ENCODE results near the gene ETFA. TPM values are rescaled to one million over a fixed set of nuclear protein-coding genes. Genes with fewer than 3 reads are reported as not detected.
A peak's percentile ranks its signal among the peaks of the same experiment; 100 is the strongest.

The ETFA gene
- total RNA-seq, 4 donors from 2014 or later, result 90.9 to 233 (median 99.9) TPM

DNA sequence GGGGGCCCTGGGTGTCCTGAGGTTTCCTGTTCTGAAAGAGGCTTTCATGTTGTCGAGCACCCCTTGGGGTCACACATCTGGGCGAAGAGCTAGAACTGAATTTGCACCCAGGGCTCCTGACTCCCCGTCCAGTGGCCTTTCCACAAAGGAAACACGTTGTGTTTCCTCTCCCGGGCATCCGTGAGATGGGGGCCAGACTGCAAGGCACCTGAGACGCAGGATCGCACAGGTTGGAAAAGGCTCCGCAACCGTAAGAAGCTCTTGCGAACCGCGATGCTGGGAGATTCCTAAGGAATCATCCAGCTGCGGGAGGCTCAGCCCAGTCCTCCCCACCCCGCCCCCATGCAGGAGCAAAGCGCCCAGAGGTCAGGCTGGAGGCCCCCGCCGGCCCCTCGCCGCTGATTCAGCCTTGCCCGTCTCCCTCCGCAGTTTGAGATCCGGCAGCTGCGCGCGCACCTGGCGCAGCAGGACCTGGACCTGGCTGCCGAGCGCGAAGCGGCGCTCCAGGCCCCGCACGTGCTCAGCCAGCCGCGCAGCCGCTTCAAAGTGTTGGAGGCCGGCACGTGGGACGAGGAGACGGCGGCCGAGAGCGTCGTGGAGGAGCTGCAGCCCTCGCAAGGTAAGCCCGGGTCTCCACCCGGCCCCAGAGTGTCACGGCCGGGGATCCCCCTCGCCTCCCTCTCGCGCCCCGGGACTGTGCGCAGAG is 119.6 kb downstream of the ETFA start:
- Histone ChIP-seq H3K36me3 (no peaks in the 10 kb centered on the region), H3K4me1 (peaks cover under 1 to 4% of the 10 kb centered on the region in 2 donors), H3K4me3 (no peak overlapping the region), H3K27ac (no peak overlapping the region), H3K9me3 (no peaks in the 10 kb centered on the region), H3K27me3 (no peaks in the 10 kb centered on the region)
- no peak for DNase-seq
- intact Hi-C loops (cut with DNase I; ENCODE audit: low total_unique reads), result no loop called here
- TF ChIP-seq, protein P1, sequence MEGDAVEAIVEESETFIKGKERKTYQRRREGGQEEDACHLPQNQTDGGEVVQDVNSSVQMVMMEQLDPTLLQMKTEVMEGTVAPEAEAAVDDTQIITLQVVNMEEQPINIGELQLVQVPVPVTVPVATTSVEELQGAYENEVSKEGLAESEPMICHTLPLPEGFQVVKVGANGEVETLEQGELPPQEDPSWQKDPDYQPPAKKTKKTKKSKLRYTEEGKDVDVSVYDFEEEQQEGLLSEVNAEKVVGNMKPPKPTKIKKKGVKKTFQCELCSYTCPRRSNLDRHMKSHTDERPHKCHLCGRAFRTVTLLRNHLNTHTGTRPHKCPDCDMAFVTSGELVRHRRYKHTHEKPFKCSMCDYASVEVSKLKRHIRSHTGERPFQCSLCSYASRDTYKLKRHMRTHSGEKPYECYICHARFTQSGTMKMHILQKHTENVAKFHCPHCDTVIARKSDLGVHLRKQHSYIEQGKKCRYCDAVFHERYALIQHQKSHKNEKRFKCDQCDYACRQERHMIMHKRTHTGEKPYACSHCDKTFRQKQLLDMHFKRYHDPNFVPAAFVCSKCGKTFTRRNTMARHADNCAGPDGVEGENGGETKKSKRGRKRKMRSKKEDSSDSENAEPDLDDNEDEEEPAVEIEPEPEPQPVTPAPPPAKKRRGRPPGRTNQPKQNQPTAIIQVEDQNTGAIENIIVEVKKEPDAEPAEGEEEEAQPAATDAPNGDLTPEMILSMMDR (IDR thresholded peaks at IDR 0.05), result no peak
- TF ChIP-seq POLR2A (IDR thresholded peaks at IDR 0.05), result no peak

GRCh38 chr15:76190751-76191538 is 120.3 kb downstream of the ETFA start:
- intact Hi-C loops (cut with DNase I; ENCODE audit: low total_unique reads), result no loop called here
- peak; percentile 60 to 74 for DNase-seq
- TF ChIP-seq, protein P1 (IDR thresholded peaks at IDR 0.05), result peak; percentile 81 to 87 (median 82)
- no peak for TF ChIP-seq POLR2A (IDR thresholded peaks at IDR 0.05)
- H3K4me3 ChIP-seq, result no peak overlapping the region
- no peaks in the 10 kb centered on the region for H3K9me3 ChIP-seq
- H3K4me1 ChIP-seq, result peaks cover 0 to 1% of the 10 kb centered on the region in 2 donors
- no peaks in the 10 kb centered on the region for H3K36me3 ChIP-seq
- H3K27me3 ChIP-seq, result no peaks in the 10 kb centered on the region
- no peak overlapping the region for H3K27ac ChIP-seq

- no peaks in the 10 kb centered on the region for H3K27me3 ChIP-seq
- no peak overlapping the region for H3K27ac ChIP-seq
- no peak for DNase-seq
- no peaks in the 10 kb centered on the region for H3K36me3 ChIP-seq
- no peaks in the 10 kb centered on the region for H3K4me1 ChIP-seq
- TF ChIP-seq, protein P1 (IDR thresholded peaks at IDR 0.05), result no peak
- TF ChIP-seq POLR2A (IDR thresholded peaks at IDR 0.05), result no peak
- no peaks in the 10 kb centered on the region for H3K9me3 ChIP-seq
- intact Hi-C loops (cut with DNase I; ENCODE audit: low total_unique reads), result no loop called here
- H3K4me3 ChIP-seq, result no peak overlapping the region
These were observed 121.2 kb downstream of the ETFA start for GRCh38 chr15:76190070-76190564.

DNA sequence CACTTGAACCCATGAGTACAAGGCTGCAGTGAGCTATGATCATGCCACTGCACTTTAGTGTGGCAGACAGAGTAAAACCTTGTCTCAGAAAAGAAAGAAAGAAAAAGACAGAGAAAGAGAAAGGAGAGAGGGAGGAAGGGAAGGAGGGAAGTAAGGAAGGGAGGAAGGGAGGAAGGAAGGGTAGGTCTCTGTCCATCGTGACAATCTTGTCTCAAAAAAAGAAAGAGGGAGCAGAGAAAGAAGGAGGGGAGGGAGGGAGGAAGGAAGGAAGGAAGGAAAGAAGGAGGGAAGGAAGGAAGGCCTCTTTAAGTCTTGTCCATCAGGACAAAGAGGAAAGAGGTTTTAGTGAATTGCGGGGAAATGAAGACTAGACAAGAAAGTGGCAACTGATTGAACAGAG is 122.2 kb downstream of the ETFA start:
- Histone ChIP-seq H3K36me3 (no peaks in the 10 kb centered on the region), H3K9me3 (no peaks in the 10 kb centered on the region), H3K4me3 (no peak overlapping the region), H3K27ac (no peak overlapping the region), H3K4me1 (no peaks in the 10 kb centered on the region), H3K27me3 (no peaks in the 10 kb centered on the region)
- DNase-seq, result no peak
- intact Hi-C loops (cut with DNase I; ENCODE audit: low total_unique reads), result no loop called here
- TF ChIP-seq, protein P1 (IDR thresholded peaks at IDR 0.05), result no peak
- no peak for TF ChIP-seq POLR2A (IDR thresholded peaks at IDR 0.05)

- H3K9me3 ChIP-seq, result no peaks in the 10 kb centered on the region
- H3K27me3 ChIP-seq, result no peaks in the 10 kb centered on the region
- H3K36me3 ChIP-seq, result no peaks in the 10 kb centered on the region
- H3K4me3 ChIP-seq, result no peak overlapping the region
- H3K4me1 ChIP-seq, result no peaks in the 10 kb centered on the region
- no peak for TF ChIP-seq POLR2A (IDR thresholded peaks at IDR 0.05)
- TF ChIP-seq, protein P1 (IDR thresholded peaks at IDR 0.05), result no peak
- intact Hi-C loops (cut with DNase I; ENCODE audit: low total_unique reads), result no loop called here
- DNase-seq, result no peak
- H3K27ac ChIP-seq, result no peak overlapping the region
These were observed 124.1 kb downstream of the ETFA start for GRCh38 chr15:76187163-76187562.

Data from uterus (tissue), 4 donors.